HG03520 (cell line): Measurements from ENCODE around the gene PIGQ.

Source experiments
- ATAC-seq: cut with Tn5 transposase; IDR thresholded peaks from one replicate; pipeline ENCODE4 v1.9.1; 2021; ENCODE audit warnings: mild to moderate bottlenecking, moderate library complexity; ENCODE audit not compliant: unreplicated experiment

PIGQ gene

DNA sequence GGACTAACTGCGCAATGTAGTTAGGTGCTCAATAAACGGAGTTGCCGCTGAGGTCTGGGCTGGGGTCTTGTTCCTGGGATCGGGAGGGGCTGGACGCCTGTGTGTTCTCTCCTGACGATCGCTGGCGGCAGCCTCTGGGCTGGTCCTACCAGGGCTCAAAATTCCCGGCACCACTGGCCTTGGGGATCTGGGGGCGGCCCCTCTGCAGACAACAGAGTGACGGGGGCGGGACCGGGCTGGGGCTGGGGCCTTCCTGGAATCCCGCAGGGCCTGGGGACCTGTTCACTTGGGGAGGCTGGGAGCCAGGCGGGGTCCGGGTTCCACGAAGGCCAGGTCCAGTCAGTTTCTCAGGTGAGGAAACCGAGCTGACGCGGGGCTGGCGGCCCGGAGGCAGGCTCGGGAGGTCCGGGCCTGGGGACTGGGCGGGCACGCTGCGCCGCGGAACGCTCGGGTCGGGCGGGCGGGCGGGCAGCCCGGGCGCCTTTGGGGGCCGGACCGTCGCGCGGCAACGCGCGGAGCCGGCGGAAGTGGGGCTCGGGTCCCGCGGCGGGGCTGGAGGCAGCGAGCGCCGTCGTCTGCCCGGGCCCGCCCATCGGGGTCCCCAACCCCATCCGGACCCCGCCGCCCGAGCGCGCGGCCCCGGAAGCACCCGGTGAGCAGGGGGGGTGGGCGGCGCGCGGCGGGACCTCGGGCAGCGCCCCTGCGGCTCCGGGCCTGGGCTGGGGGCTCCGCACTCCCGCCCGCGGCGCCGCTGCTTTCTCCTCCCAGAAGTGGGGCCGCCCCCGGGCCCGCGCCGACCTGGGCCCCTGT is at the start of gene PIGQ:
PIGQ (plus strand) TSS at position 524 of the 810 bp plus-strand sequence. CDS start 4,107 bp downstream, outside the sequence.
- no peak for ATAC-seq

DNA sequence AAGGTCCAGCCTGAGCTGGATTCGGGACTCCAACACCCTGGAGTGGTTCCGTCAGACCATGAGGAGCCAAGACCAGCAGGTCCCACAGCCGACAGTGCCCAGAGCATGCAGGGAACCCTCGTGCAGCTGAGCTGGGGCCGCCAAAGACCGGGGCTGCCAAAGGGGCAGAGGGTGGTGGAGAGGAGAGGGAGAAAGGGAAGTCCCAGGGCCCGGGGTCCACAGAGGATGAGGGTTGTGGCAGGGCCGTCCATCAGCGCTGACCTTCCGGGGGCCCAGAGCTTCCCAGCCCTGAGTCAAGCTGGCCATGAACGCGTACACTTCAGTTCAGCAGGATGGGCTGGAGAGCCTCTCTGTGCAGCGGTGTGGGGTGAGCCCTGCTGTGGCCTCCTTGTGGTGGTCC is 48.9 kb upstream of the PIGQ start:
- no peak for ATAC-seq

DNA sequence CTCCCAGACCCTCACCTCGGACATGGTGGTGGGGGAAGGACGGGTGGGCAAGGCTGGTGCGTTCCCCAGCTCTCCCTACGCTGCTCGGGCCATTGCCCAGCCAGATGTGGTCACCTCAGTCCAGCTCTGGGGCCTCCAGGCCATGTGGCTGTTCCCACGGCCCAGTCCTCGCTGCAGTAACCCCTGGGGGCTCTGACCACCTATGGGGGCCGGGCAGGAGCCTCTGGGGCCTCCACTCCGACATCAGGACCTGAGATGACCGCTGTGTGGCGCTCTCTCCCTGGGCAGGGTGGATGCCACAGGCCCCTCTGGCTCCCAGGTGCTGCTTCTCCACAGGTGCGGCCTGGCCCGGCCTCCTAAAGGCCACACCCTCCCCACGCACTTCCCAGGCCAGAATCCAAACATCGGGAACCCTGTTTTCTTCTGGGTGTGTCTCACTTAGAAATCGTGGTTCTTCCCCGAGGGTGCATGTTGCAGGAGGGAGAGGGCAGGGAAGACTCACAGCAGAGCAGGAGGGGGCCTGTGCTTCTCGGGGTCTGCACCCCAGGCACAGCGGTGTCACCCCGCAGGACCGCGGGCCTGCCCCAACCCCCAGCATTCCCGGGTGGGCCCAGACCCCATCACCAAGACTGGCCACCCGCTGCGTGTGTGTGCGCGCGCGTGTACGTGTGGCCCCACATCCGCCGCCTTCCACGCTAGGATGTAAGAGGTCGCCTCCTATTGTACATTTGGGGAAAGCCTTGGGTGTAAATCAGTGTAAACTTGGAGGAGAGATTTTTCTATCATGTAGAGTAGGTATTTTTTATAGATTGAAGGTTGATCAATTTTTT is 48.2 kb upstream of the PIGQ start:
- ATAC-seq = no peak

DNA sequence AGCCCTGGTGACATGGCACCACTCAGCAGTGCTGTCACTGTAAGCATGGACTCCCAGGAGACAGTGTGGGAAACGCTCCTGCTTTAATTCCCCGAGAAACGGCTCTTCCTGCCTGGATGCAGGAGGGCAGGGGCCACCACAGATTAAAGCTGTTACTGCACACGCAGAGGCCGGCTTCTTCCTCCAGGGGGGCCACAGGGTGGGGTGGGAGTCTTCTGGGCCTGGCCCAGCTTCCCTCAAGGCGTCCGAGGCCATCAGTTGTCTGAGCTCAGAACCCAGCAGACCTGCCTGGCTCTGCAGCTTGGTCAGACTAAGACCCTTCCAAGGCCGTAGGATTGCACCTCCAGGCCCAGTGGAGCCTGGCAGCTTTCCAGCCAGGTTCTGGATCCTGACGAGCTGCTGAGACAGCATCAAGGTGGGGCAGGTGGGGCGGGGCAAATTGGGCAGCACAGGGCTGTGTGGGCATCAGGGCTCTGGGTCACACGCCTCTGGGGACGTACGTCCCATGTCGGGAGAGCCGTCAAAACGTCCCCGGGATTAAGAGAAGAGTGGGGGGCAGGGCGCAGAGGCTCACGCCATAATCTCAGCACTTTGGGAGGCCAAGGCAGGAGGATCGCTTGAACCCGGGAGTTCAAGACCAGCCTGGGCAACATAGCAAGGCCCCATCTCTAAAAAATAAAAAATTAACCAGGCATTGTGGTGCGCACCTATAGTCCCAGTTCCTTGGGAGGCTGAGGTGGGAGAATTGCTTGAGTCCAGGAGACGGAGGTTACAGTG is 47.3 kb upstream of the PIGQ start:
- no peak for ATAC-seq

DNA sequence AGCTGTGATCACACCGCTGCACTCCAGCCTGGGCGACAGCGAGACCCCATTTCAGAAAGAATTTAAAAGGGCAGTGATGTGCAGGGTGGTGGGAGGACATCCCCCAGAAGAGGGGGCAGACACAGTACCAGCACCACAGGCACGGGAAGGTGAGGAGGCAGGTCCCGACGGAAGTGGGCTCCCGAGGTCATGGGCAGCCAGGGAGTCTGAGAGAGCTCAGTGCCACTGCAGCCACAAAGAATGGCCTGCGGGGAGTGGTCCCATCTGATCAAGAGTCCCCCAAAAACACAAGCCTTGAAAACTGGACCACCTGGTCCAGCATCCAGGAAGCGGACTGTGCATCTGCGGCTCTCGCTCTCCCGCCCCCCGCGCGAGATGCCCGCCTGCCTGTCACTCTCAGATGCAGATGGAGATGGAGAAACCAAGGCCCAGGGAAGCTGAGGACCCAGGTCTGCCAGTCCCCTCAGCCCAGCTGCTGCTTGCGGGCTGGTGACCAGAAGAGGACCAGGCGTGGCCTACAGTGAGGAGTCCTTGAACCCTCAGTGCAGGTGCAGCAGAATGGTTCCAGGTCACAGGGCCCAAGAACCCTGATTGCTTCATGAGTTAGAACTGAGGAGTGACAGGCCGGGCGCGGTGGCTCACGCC is 46.5 kb upstream of the PIGQ start:
- no peak for ATAC-seq

DNA sequence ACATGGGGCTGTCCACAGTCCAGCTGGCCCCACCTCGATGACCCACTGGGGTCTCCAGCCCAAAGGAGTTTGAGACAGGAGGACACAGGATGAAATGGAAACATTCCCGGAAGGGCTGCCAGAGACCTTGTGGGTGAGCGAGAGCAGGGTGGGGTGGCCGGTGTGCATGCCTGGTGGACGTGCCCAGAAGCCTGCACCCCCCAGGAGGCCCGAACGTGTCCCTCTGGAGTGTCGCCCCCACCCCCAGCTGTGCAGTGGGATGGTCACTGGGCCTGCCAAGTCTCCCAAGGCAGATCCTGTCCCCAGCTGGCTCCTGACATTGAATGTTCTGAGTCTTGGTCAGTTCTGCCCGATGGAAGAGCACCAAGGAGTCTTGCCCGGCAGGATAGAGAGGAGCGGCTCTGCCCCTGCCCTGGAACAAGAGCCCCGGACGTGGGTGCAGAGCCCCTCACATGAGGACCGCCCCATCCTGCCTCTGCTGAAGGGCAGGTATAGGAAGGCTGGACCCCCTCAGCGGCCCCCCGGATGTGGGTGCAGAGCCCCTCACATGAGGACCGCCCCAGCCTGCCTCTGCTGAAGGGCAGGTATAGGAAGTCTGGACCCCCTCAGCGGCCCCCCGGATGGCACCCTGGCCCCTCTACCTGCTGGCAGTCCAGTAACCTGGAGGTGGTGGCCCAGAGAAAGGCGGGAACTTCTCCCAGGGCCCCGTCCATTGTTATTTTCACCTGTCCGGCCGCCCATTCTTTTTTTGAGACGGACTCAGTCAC is 45.3 kb upstream of the PIGQ start:
- no peak for ATAC-seq

DNA sequence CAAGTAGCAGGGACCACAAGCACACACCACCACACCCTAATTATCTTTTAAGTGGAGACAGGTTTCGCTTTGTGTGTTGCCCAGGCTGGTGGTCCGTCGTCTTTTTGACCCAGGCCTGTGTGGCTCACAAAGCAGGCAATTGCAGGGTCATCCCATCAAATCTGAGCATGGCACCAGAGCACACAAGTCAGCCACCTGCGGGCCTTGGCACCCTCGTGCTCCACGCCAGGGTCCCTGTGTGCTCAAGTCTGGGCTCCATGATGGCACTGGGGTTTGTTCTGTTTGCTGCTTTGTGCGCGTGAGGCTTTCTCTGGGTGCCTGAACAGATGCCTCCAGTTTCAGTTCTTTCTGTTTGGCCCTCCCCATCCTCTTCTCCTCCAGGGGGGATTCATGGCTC is 44.6 kb upstream of the PIGQ start:
- ATAC-seq = no peak

DNA sequence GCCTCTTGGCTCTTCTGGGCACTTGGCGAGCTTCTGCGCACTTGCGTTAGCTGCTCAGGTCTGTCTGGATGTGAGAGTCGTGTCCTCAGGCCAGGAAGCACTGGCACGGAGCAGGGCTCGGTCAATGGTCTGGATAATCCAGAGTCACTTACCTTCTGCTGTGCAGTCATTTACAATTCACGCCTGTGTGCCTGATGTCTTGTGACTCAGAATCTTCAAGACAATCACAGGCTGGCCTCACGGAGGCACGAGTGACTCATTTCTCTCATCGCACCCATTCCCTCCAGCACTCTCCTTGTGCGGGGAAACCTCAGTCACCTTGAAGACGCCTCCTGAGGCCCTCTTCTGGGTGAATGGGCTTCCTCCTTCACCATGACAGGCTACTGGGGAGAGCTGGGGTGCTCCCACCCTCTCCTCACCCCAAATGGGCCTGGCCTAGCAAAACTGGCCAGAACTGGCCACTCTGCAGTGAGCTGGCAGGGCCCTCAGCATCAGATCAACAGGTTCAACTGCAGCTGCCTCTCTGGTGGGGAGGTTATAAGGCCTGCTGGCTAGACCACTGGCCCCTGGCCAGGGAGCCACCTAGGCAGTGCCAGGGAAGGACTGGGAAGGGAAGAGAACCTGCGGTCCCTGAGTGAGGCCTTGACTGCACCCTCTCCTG is 44.1 kb upstream of the PIGQ start:
- ATAC-seq = no peak

DNA sequence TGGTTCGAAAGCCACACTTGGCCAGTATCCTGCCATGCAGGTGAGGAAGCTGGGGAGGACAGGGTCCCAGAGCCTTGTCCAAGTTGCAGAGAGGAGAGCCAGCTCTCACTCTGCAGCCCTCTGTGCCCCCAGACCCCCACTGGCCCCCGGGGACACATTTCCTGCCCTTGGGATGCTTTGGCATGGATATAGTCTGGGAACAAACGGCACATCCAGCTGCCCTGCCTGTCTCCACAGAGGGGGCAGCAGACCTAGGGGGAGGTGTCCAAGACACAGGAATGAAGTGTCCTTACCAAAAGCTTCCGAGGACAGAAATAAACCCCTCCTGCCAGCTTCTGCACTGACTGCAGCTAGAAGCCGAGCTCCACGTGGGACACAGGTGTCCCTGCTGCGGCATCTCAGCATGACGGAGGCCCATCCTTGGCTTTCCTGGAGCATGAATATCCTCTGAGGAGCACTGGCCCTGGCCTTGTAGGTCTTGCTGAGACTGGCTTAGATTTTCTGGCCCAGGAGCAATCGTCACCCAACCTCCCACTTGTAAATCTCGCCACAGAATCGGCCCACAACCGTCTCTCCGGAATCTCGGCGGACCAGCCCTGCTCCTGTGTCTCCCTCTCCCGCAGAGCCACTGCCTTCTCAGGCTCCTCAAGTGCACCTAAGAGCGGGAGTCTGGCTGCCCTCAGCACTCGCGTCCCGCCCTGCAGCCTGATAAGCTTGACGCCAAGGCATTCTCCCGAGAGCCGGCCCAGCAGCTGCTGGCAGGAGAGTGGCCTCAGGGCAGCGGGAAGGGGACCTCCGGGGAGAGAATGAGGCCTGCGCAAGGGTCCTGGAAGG is 43.4 kb upstream of the PIGQ start:
- no peak for ATAC-seq

DNA sequence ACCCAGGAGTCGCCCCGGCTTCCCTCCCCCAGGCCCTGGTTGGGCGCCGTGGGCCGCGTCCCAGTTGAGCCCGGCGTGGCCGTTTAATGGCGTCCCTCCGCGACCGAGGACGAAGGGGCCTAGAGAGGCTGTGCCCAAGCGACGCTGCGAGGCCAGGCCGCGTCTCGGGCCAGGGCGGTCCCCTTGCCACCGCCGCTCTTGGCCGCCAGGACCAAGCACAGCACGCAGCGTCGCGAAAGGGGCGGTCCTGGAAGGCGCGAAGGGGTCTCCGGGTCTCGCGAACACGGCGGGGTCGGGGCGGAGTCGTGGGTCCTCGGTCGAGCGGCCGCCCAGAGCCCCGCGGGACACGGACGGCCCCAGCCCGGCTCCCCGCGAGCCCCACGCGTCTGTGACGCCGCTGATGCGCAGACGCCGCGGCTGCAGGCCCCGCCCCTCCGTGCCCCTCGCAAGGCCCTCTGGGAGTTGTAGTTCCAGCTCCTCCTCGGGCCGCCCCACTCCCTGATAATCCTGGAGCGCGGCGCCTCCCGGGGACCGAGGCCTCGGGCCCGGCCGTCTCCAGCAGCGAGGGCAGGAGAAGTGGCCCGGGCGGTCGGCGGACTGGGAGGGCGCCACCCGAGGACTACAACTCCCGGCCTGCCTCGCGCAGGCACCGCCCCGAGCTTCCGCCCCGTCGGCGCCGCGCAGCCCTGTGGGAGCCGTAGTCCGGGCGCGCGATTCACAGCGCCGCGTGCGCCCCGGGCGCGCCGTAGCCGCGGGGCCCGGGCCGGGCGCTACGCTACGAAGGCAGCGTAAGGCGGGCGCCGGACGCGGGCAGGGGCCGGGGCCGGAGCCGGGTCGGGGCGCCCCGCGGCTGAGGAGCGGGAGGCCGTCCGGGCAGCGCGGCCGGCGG is 42.5 kb upstream of the PIGQ start, which contains the start of gene CAPN15:
CAPN15 (plus strand) TSS at position 698 of the 889 bp plus-strand sequence. CDS start 19,127 bp downstream, outside the sequence.
- ATAC-seq = peak; percentile 69

DNA sequence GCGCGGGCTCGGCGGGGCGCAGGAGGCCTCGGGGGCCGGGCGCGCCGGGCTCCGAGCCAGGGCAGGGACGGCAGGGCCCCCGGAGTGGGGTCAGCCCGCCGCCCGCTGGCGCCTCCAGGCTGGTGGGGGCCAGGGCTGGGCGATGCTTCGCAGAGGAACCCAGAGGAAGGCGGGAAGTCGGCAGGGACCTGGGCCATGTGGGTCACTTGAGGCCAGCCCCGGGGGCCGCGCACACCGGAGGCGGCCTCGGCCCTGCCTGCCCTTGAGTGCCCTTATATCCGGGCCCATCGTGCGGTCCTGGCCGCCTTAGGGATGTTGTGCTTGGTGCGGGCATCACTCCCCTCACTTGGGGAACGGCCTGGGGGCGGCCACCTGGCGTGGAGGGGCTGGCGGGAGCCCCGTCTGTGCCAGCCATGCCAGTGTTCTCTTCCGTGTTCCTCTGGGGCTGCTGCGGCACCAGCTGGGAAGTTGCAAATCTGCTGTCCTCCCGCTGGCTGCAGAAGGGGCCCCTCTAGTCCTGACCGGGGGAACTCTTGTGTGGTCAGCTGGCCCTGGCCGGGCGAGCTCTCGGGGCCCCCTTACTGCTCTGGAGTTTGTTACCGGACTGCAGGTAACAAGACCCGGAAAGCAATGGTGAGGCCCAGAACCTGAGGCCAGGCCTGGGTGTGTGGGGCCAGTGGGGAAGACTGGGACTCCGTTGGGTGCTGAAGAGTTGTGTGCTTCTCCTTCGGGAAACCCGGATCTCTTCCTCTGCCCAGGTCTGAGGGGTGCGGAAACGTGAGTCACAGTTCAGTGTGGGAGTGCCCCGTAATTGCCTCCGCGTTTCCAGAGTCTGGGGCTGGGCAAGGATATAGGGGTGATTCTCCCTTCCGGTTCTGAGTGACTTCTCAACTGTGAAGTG is 41.4 kb upstream of the PIGQ start:
- ATAC-seq = peak; percentile 11

DNA sequence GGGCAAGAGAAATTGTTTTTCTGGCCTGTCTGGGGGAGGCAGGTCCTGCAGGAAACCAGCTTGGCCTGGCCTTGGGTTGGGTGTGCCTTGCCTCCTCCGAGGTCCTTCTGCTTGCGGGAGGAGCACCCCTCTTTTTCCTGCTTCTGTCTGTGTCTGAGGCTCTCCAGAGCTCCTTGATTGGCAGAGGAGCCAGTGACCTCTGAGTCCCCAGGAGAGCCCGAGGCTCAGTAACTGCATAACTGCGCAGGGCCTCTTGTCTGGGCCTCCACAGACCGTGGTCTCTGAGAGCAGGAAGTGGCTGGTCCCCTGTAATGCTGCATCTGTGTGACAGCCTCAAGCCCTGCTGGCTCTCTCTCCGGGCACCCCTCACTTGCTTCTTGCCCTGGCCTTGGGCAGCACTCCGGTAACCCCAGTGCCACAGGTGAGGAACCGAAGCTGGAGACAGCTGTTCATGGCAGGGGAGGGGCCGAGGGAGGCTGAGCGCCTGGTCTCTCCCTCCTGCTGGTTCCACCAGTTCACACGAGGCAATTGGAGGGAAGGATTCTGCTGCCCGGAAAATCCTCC is 40.7 kb upstream of the PIGQ start:
- no peak for ATAC-seq

DNA sequence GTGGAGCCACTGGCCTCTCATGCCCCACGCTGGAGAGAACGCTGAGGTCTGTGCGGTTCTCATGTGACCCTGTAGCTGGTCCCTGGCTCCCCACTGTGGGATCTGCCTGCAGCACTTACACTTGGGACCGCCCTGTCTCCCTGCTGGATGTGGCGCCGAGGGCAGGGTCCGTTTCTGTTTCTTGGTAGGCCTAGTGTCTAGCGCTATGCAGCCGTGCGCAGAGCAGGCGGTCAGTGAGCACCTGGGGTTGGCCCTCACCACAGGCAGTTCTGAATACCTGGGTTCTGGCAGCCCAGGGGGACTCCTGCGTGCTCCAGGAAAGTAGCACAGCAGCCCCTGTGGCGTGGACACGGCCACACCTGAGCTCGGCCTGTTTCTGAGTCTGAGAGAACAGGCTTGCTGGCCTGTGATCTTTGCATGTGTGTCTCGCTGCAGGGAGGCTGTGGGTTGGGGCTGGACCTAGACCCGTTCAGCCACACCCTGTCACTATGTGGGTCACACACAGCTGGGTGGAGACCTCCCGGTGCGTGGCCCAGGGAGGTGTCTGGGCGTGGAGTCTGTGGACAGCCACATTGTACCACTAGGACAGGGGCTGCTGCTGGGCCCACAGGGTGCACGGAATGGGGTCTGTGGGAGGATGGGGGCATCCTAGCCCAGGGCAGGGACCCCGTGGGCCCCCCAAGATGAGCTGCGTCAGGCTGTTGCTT is 39.5 kb upstream of the PIGQ start:
- ATAC-seq = no peak

DNA sequence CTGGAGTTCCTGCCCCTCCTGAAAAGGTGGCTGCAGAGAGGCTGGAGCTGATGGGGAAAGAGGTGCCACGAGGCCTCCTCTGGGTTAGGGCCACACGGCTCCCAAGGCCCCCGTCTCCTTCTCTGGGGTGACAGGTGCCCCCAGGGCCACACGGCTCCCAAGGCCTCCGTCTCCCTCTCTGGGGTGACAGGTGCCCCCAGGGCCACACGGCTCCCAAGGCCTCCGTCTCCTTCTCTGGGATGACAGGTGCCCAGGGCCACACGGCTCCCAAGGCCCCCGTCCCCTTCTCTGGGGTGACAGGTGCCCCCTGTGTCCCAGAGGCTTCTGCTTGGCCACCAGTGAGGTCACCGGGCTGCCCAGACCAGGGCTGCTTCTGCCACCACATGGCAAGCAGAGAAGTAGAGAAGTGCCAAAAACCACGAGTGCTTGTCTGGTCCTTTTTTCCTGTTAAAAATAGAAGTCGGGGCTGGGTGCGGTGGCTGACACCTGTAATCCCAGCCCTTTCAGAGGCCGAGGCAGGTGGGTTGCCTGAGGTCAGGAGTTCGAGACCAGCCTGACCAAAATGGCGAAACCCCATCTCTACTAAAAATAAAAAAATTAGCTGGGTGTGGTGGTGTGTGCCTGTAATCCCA is 38.2 kb upstream of the PIGQ start:
- no peak for ATAC-seq
